Fibroblast of mammary gland (primary cell): Measurements from ENCODE around the gene TGFB1I1.
A peak's percentile ranks its signal among the peaks of the same experiment; 100 is the strongest.

Experiments used
- DNase-seq: peaks from one replicate; pipeline ENCODE4 v3.0.0-alpha.2; 2010; ENCODE audit warnings: low read depth
- H3K4me3 ChIP-seq: 2 replicates; pipeline ENCODE4 v1.5.1; 2011; ENCODE audit warnings: low read depth, mild to moderate bottlenecking, low read length, moderate library complexity; ENCODE audit not compliant: control insufficient read depth
- CTCF ChIP-seq: conservative IDR thresholded peaks from 2 replicates; pipeline ENCODE4 v1.5.1; 2011; ENCODE audit warnings: low read depth, low read length, inconsistent platforms; ENCODE audit not compliant: control insufficient read depth, insufficient read depth

TGFB1I1 gene

GRCh38 chr16:31459687-31460581 lies 12.0 kb upstream of the TGFB1I1 start:
- H3K4me3 ChIP-seq = peak overlapping the region; percentile 57
- TF ChIP-seq CTCF = no peak
- DNase-seq = peak; percentile 99

GRCh38 chr16:31460582-31461002 lies 11.4 kb upstream of the TGFB1I1 start:
- peak; percentile 76 for TF ChIP-seq CTCF
- peak; percentile 78 for DNase-seq
- H3K4me3 ChIP-seq = no peak overlapping the region

- no peak for TF ChIP-seq CTCF
- no peak overlapping the region for H3K4me3 ChIP-seq
- DNase-seq = no peak
Observed at GRCh38 chr16:31461201-31461920, 10.6 kb upstream of the TGFB1I1 start.

GRCh38 chr16:31461921-31462804 lies 9.8 kb upstream of the TGFB1I1 start:
- no peak for TF ChIP-seq CTCF
- DNase-seq = no peak
- no peak overlapping the region for H3K4me3 ChIP-seq

- no peak for TF ChIP-seq CTCF
- no peak for DNase-seq
Observed at GRCh38 chr16:31464348-31464769, 7.6 kb upstream of the TGFB1I1 start.

GRCh38 chr16:31464781-31465260 lies 7.1 kb upstream of the TGFB1I1 start:
- no peak overlapping the region for H3K4me3 ChIP-seq
- DNase-seq = no peak
- no peak for TF ChIP-seq CTCF

More at GRCh38 chr16:31464348-31464769, 7.6 kb upstream of the TGFB1I1 start:
- no peak overlapping the region for H3K4me3 ChIP-seq
